Occipital lobe (tissue), 2 donors: ENCODE measurements around the gene ABCE1. TPM values are rescaled to one million over a fixed set of nuclear protein-coding genes. Genes with fewer than 3 reads are reported as not detected.
"Not testable (repeated sequence)": the region's sequence is repeated elsewhere in the genome, so short reads cannot be mapped to it uniquely, and the experiment has no call there.

ENCODE experiments used
- DNase-seq: peaks from one replicate; lab custom pipeline; 2025; lab: John Stamatoyannopoulos, UW
- total RNA-seq: library from RNA; depleted of rRNA; stranded (reverse); fragments of >200 nt; gene quantifications from one replicate; pipeline ENCODE4 v1.2.3, GENCODE V29; 2014

Gene ABCE1
- total RNA-seq, 1 donor from 2014 or later, result 137 TPM

- no peak for DNase-seq
Measured at GRCh38 chr4:145102619-145103018, 4.5 kb downstream of the ABCE1 start.

GRCh38 chr4:145103496-145103895 is 5.4 kb downstream of the ABCE1 start:
- DNase-seq, result no peak

GRCh38 chr4:145107126-145107525 is 9.0 kb downstream of the ABCE1 start:
- no peak for DNase-seq

GRCh38 chr4:145108128-145108527 is 10.0 kb downstream of the ABCE1 start:
- DNase-seq, result no peak

GRCh38 chr4:145125396-145125795 is 27.3 kb downstream of the ABCE1 start:
- no peak for DNase-seq

GRCh38 chr4:145130130-145130529 is 32.0 kb downstream of the ABCE1 start:
- DNase-seq, result no peak

- no peak for DNase-seq
Measured at GRCh38 chr4:145130788-145131399, 32.8 kb downstream of the ABCE1 start.

GRCh38 chr4:145131848-145132247 is 33.7 kb downstream of the ABCE1 start:
- no peak for DNase-seq

- DNase-seq, result no peak
Measured at GRCh38 chr4:145132511-145133098, 34.5 kb downstream of the ABCE1 start.

- not testable (repeated sequence) for DNase-seq
Measured at GRCh38 chr4:145136219-145136618, 38.1 kb downstream of the ABCE1 start.

GRCh38 chr4:145148980-145149379 is 50.9 kb downstream of the ABCE1 start:
- no peak for DNase-seq

- DNase-seq, result no peak
Measured at GRCh38 chr4:145153181-145153903, 55.2 kb downstream of the ABCE1 start.

GRCh38 chr4:145153904-145154298 is 55.8 kb downstream of the ABCE1 start:
- DNase-seq, result no peak

- no peak for DNase-seq
Measured at GRCh38 chr4:145154573-145154972, 56.5 kb downstream of the ABCE1 start.

GRCh38 chr4:145155268-145155870 is 57.3 kb downstream of the ABCE1 start:
- DNase-seq, result no peak

- no peak for DNase-seq
Measured at GRCh38 chr4:145156986-145157385, 58.9 kb downstream of the ABCE1 start.

GRCh38 chr4:145161549-145161948 is 63.4 kb downstream of the ABCE1 start:
- DNase-seq, result no peak

- no peak for DNase-seq
Measured at GRCh38 chr4:145167887-145168286, 69.8 kb downstream of the ABCE1 start.

GRCh38 chr4:145168581-145169187 is 70.6 kb downstream of the ABCE1 start:
- DNase-seq, result no peak

- no peak for DNase-seq
Measured at GRCh38 chr4:145170223-145170622, 72.1 kb downstream of the ABCE1 start.

- DNase-seq, result no peak
Measured at GRCh38 chr4:145171911-145172310, 73.8 kb downstream of the ABCE1 start.
